Measurements from ENCODE around the gene ADCY9. TPM values are rescaled to one million over a fixed set of nuclear protein-coding genes. Genes with fewer than 3 reads are reported as not detected.

ADCY9 gene
- total RNA-seq, 5 donors from 2014 or later (not counting 1 experiment from before 2014, with no cell fraction given): 7.9 to 15.7 (median 11.6) TPM

Other genes starting within 250 kb of the ADCY9 start
- 100 to 1,000 TPM; 114 to 183 (median 127) TPM for gene CREBBP, start 235.7 kb downstream of the ADCY9 start, total RNA-seq
- gene SRL, start 125.6 kb upstream of the ADCY9 start, total RNA-seq: under 1 TPM in 1 of 5 donors, not detected in 4; 0.06 TPM
- 10 to 100 TPM; 15.1 to 35.2 (median 34.6) TPM for gene TFAP4, start 156.6 kb upstream of the ADCY9 start, total RNA-seq
- gene GLIS2, start 199.6 kb upstream of the ADCY9 start, total RNA-seq: under 1 TPM in 3 of 5 donors, not detected in 2; 0.18 to 0.20 (median 0.19) TPM
- gene PAM16, start 234.9 kb upstream of the ADCY9 start, total RNA-seq: 10 to 100 TPM; 41.2 to 53.7 (median 47.4) TPM

Data from T-cell (primary cell).